Measurements from ENCODE around the gene BRD4.

BRD4 gene

GRCh38 chr19:15244808-15245207 is 87.5 kb downstream of the BRD4 start:
- no peak overlapping the region for H3K4me3 ChIP-seq (ENCODE audit: control insufficient read depth, low read depth, low read length)
- TF ChIP-seq CTCF (IDR thresholded peaks at IDR 0.05; ENCODE audit: control insufficient read depth, insufficient read depth, low read depth, low read length, missing control alignments) = no peak

GRCh38 chr19:15244106-15244803 is 88.1 kb downstream of the BRD4 start:
- H3K4me3 ChIP-seq (ENCODE audit: control insufficient read depth, low read depth, low read length) = no peak overlapping the region
- no peak for TF ChIP-seq CTCF (IDR thresholded peaks at IDR 0.05; ENCODE audit: control insufficient read depth, insufficient read depth, low read depth, low read length, missing control alignments)
- no peak for DNase-seq (ENCODE audit: low read depth)

More at GRCh38 chr19:15244808-15245207, 87.5 kb downstream of the BRD4 start:
- DNase-seq (ENCODE audit: low read depth) = no peak

GRCh38 chr19:15243236-15243957 is 88.9 kb downstream of the BRD4 start:
- TF ChIP-seq CTCF (IDR thresholded peaks at IDR 0.05; ENCODE audit: control insufficient read depth, insufficient read depth, low read depth, low read length, missing control alignments) = no peak
- DNase-seq (ENCODE audit: low read depth) = no peak
- no peak overlapping the region for H3K4me3 ChIP-seq (ENCODE audit: control insufficient read depth, low read depth, low read length)

- TF ChIP-seq CTCF (IDR thresholded peaks at IDR 0.05; ENCODE audit: control insufficient read depth, insufficient read depth, low read depth, low read length, missing control alignments) = no peak
- no peak overlapping the region for H3K4me3 ChIP-seq (ENCODE audit: control insufficient read depth, low read depth, low read length)
- no peak for DNase-seq (ENCODE audit: low read depth)
Observed at GRCh38 chr19:15241259-15241910, 91.0 kb downstream of the BRD4 start.

GRCh38 chr19:15240515-15240914 is 91.8 kb downstream of the BRD4 start:
- no peak for TF ChIP-seq CTCF (IDR thresholded peaks at IDR 0.05; ENCODE audit: control insufficient read depth, insufficient read depth, low read depth, low read length, missing control alignments)
- no peak overlapping the region for H3K4me3 ChIP-seq (ENCODE audit: control insufficient read depth, low read depth, low read length)
- DNase-seq (ENCODE audit: low read depth) = no peak

GRCh38 chr19:15239337-15239949 is 92.9 kb downstream of the BRD4 start:
- no peak for DNase-seq (ENCODE audit: low read depth)
- no peak for TF ChIP-seq CTCF (IDR thresholded peaks at IDR 0.05; ENCODE audit: control insufficient read depth, insufficient read depth, low read depth, low read length, missing control alignments)
- no peak overlapping the region for H3K4me3 ChIP-seq (ENCODE audit: control insufficient read depth, low read depth, low read length)

Data from AG09309 (cell line).